Neural cell (in vitro differentiated cells): ENCODE measurements around the gene RAMP3. TPM values are rescaled to one million over a fixed set of nuclear protein-coding genes. Genes with fewer than 3 reads are reported as not detected.

ENCODE experiments used
- H2AFZ ChIP-seq: fragments of 200-600, 300-800 bp; sonication (generic), shearing (Covaris generic); 2 replicates; pipeline ENCODE4 v1.6.0; 2014; ENCODE audit warnings: low read depth, mild to moderate bottlenecking, antibody characterized with exemption, low read length, moderate library complexity
- H3F3A ChIP-seq: fragments of 200-600 bp; shearing (Covaris generic); 2 replicates; pipeline ENCODE4 v1.6.1; 2016; ENCODE audit warnings: mild to moderate bottlenecking, moderate library complexity, mixed read lengths, antibody characterized with exemption, low read length; ENCODE audit not compliant: insufficient read depth, poor library complexity, severe bottlenecking
- H3K27ac ChIP-seq: fragments of 200-600, 300-800 bp; sonication (generic), shearing (Covaris generic); 2 replicates; pipeline ENCODE4 v1.5.1; 2014; ENCODE audit warnings: mild to moderate bottlenecking, low read length, moderate library complexity
- H3K27me3 ChIP-seq: fragments of 300-800, 200-600 bp; sonication (generic), shearing (Covaris generic); 2 replicates; pipeline ENCODE4 v1.6.0; 2014; ENCODE audit warnings: mild to moderate bottlenecking, low read depth, low read length, moderate library complexity; ENCODE audit not compliant: insufficient read depth
- H3K36me3 ChIP-seq: fragments of 300-800, 200-600 bp; sonication (generic), shearing (Covaris generic); 2 replicates; pipeline ENCODE4 v1.5.1; 2014; ENCODE audit warnings: mild to moderate bottlenecking, antibody characterized with exemption, low read length, moderate library complexity; ENCODE audit not compliant: insufficient read depth
- H3K4me2 ChIP-seq: fragments of 300-800, 200-600 bp; sonication (generic), shearing (Covaris generic); 2 replicates; pipeline ENCODE4 v1.6.0; 2014; ENCODE audit warnings: mild to moderate bottlenecking, low read length
- H3K4me3 ChIP-seq: fragments of 300-800, 200-600 bp; sonication (generic), shearing (Covaris generic); 2 replicates; pipeline ENCODE4 v1.5.1; 2014; ENCODE audit warnings: mild to moderate bottlenecking, low read length, moderate library complexity
- H3K79me2 ChIP-seq: fragments of 200-600 bp; shearing (Covaris generic); replicated peaks from 2 replicates; pipeline ENCODE4 v1.6.0; 2014; ENCODE audit warnings: mild to moderate bottlenecking, low read length, moderate library complexity; ENCODE audit not compliant: insufficient read depth
- H3K9ac ChIP-seq: fragments of 300-800, 200-600 bp; sonication (generic), shearing (Covaris generic); 2 replicates; pipeline ENCODE4 v1.6.1; 2016; ENCODE audit warnings: mild to moderate bottlenecking, low read length, mixed read lengths
- H3K9me2 ChIP-seq: fragments of 200-600 bp; shearing (Covaris generic); 2 replicates; pipeline ENCODE4 v1.6.1; 2016; ENCODE audit warnings: mild to moderate bottlenecking, low read length, mixed read lengths; ENCODE audit not compliant: insufficient read depth
- H3K9me3 ChIP-seq: fragments of 200-600, 300-800 bp; sonication (generic), shearing (Covaris generic); 2 replicates; pipeline ENCODE4 v1.6.1; 2016; ENCODE audit warnings: mild to moderate bottlenecking, mixed run types, low read length, moderate library complexity, mixed read lengths
- H4K20me1 ChIP-seq: fragments of 200-600 bp; shearing (Covaris generic); 2 replicates; pipeline ENCODE4 v1.6.1; 2016; ENCODE audit warnings: mild to moderate bottlenecking, mixed run types; ENCODE audit not compliant: insufficient read depth
- CTCF ChIP-seq: fragments of 450-650 bp; IDR thresholded peaks from 2 replicates; pipeline ENCODE4 v1.5.1; 2014; ENCODE audit warnings: antibody characterized with exemption, mild to moderate bottlenecking, moderate library complexity; ENCODE audit not compliant: poor library complexity, severe bottlenecking
- EP300 ChIP-seq: fragments of 450-650 bp; conservative IDR thresholded peaks from 2 replicates; pipeline ENCODE4 v1.6.1; 2014; ENCODE audit warnings: antibody characterized with exemption, mild to moderate bottlenecking, moderate library complexity; ENCODE audit not compliant: poor library complexity, severe bottlenecking
- EZH2 ChIP-seq: fragments of 200-600, 300-800 bp; shearing (Covaris generic), sonication (generic); IDR thresholded peaks from 2 replicates; pipeline ENCODE4 v1.6.1; 2014; ENCODE audit warnings: antibody characterized with exemption, low read length, borderline replicate concordance, mild to moderate bottlenecking; ENCODE audit not compliant: insufficient read depth, poor library complexity, severe bottlenecking
- MXI1 ChIP-seq: fragments of 450-650 bp; conservative IDR thresholded peaks from 2 replicates; pipeline ENCODE4 v1.6.1; 2014; ENCODE audit warnings: antibody characterized with exemption, mild to moderate bottlenecking; ENCODE audit not compliant: poor library complexity, severe bottlenecking
- POLR2AphosphoS5 ChIP-seq: IDR thresholded peaks from 2 replicates; pipeline ENCODE4 v1.6.1; 2012
- RAD21 ChIP-seq: fragments of 450-650 bp; conservative IDR thresholded peaks from 2 replicates; pipeline ENCODE4 v1.6.1; 2014; ENCODE audit warnings: antibody characterized with exemption, mild to moderate bottlenecking, moderate library complexity
- SMC3 ChIP-seq: fragments of 450-650 bp; conservative IDR thresholded peaks from 2 replicates; pipeline ENCODE4 v1.6.1; 2014; ENCODE audit warnings: antibody characterized with exemption, mild to moderate bottlenecking, moderate library complexity; ENCODE audit not compliant: poor library complexity
- TAF1 ChIP-seq: IDR thresholded peaks from 2 replicates; pipeline ENCODE4 v1.6.1; 2012; ENCODE audit warnings: low read depth
- polyA plus RNA-seq: library from polyadenylated mRNA; depleted of rRNA; stranded (reverse); fragments of >200 nt; gene quantifications from 2 replicates; pipeline ENCODE4 v1.2.3, GENCODE V29; 2014
- TF ChIP-seq, protein P1 (sequence below): IDR thresholded peaks from 2 replicates; pipeline ENCODE4 v1.6.1; 2012; ENCODE audit warnings: borderline replicate concordance

The RAMP3 gene
- polyA plus RNA-seq, 1 donor from 2014 or later, result not detected

DNA sequence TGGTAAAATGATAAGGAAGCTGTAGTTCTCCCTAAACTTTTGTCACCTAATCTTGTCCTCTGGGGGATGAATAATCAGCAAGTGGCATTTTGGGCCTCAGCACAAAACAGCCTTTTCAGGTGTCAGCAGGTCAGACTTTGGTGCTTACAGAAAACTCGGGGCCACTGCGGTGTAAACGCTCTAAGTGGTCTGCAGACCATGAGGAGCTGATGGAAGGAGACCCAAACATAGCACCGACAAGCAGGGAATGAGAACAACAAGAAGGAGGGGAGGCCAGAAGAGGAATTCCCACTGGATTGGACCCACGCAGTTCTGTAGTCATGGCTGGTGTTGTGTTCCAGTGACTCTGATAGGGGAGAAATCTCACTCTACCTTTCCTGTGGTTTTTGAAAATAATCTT lies 45.4 kb downstream of the RAMP3 start:
- no peaks in the 10 kb centered on the region for H3K9me3 ChIP-seq
- no peak overlapping the region for H3K9ac ChIP-seq
- TF ChIP-seq SMC3 (no peak), EP300 (no peak), EZH2 (no peak), POLR2AphosphoS5 (no peak), TAF1 (no peak), CTCF (no peak), RAD21 (no peak), MXI1 (no peak)
- TF ChIP-seq, protein P1, sequence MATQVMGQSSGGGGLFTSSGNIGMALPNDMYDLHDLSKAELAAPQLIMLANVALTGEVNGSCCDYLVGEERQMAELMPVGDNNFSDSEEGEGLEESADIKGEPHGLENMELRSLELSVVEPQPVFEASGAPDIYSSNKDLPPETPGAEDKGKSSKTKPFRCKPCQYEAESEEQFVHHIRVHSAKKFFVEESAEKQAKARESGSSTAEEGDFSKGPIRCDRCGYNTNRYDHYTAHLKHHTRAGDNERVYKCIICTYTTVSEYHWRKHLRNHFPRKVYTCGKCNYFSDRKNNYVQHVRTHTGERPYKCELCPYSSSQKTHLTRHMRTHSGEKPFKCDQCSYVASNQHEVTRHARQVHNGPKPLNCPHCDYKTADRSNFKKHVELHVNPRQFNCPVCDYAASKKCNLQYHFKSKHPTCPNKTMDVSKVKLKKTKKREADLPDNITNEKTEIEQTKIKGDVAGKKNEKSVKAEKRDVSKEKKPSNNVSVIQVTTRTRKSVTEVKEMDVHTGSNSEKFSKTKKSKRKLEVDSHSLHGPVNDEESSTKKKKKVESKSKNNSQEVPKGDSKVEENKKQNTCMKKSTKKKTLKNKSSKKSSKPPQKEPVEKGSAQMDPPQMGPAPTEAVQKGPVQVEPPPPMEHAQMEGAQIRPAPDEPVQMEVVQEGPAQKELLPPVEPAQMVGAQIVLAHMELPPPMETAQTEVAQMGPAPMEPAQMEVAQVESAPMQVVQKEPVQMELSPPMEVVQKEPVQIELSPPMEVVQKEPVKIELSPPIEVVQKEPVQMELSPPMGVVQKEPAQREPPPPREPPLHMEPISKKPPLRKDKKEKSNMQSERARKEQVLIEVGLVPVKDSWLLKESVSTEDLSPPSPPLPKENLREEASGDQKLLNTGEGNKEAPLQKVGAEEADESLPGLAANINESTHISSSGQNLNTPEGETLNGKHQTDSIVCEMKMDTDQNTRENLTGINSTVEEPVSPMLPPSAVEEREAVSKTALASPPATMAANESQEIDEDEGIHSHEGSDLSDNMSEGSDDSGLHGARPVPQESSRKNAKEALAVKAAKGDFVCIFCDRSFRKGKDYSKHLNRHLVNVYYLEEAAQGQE, result no peak
- H3K9me2 ChIP-seq, result no peaks in the 10 kb centered on the region
- no peaks in the 10 kb centered on the region for H3F3A ChIP-seq
- no peaks in the 10 kb centered on the region for H3K79me2 ChIP-seq
- H3K27me3 ChIP-seq, result no peaks in the 10 kb centered on the region
- H2AFZ ChIP-seq, result no peak overlapping the region
- H3K27ac ChIP-seq, result no peak overlapping the region
- H3K4me3 ChIP-seq, result no peak overlapping the region
- H3K4me2 ChIP-seq, result no peak overlapping the region
- no peaks in the 10 kb centered on the region for H3K36me3 ChIP-seq
- no peaks in the 10 kb centered on the region for H4K20me1 ChIP-seq

DNA sequence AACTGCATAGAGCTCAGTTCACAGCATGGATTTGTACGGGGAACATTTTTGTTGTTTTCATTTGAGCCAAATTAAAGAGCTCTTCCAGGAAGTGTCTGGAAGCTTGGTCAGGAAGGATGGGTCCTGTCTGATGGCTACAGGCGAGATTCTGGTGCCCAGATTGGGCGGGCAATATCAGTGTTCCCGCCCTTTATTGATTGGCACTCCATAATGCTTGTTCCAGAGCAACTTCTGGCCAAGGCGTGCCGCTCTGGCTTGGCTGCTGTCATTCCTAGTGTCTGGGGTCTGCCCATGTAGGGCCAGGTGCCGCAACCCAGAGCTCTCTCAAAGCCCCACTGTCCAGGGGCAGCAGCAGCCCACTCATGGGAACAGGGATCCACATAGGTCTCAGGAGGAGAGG lies 45.9 kb downstream of the RAMP3 start:
- H4K20me1 ChIP-seq, result no peaks in the 10 kb centered on the region
- no peak overlapping the region for H2AFZ ChIP-seq
- H3K4me3 ChIP-seq, result no peak overlapping the region
- no peaks in the 10 kb centered on the region for H3K27me3 ChIP-seq
- no peaks in the 10 kb centered on the region for H3K9me2 ChIP-seq
- H3K9ac ChIP-seq, result no peak overlapping the region
- H3K4me2 ChIP-seq, result no peak overlapping the region
- H3K36me3 ChIP-seq, result no peaks in the 10 kb centered on the region
- no peaks in the 10 kb centered on the region for H3F3A ChIP-seq
- TF ChIP-seq EP300 (no peak), TAF1 (no peak), MXI1 (no peak), SMC3 (no peak), EZH2 (no peak), POLR2AphosphoS5 (no peak), CTCF (no peak), RAD21 (no peak)
- TF ChIP-seq, protein P1, result no peak
- H3K9me3 ChIP-seq, result no peaks in the 10 kb centered on the region
- no peaks in the 10 kb centered on the region for H3K79me2 ChIP-seq
- no peak overlapping the region for H3K27ac ChIP-seq
